ENCODE measurements around the gene LPP.
"Not testable (repeated sequence)": the region's sequence is repeated elsewhere in the genome, so short reads cannot be mapped to it uniquely, and the experiment has no call there.

Gene LPP

GRCh38 chr3:188583341-188584161, 429.6 kb downstream of the LPP start:
- DNase-seq (ENCODE audit: low read depth in 2 of 2): no peak

GRCh38 chr3:188584162-188584529, 430.2 kb downstream of the LPP start:
- DNase-seq (ENCODE audit: low read depth in 2 of 2): peak; percentile 36 to 54

- DNase-seq (ENCODE audit: low read depth in 2 of 2): no peak
Measured at GRCh38 chr3:188584958-188585689, 431.2 kb downstream of the LPP start.

GRCh38 chr3:188589071-188589470, 435.1 kb downstream of the LPP start:
- no peak for DNase-seq (ENCODE audit: low read depth in 2 of 2)

- DNase-seq (ENCODE audit: low read depth in 2 of 2): no peak
Measured at GRCh38 chr3:188589771-188590170, 435.8 kb downstream of the LPP start.

GRCh38 chr3:188590557-188590956, 436.6 kb downstream of the LPP start:
- DNase-seq (ENCODE audit: low read depth in 2 of 2): no peak

- peak; percentile 76 to 82 for DNase-seq (ENCODE audit: low read depth in 2 of 2)
Measured at GRCh38 chr3:188594139-188594538, 440.2 kb downstream of the LPP start.

- DNase-seq (ENCODE audit: low read depth in 2 of 2): peak; percentile 76 to 79
Measured at GRCh38 chr3:188595890-188596376, 442.0 kb downstream of the LPP start.

GRCh38 chr3:188598894-188599293, 444.9 kb downstream of the LPP start:
- no peak for DNase-seq (ENCODE audit: low read depth in 2 of 2)

- DNase-seq (ENCODE audit: low read depth in 2 of 2): no peak
Measured at GRCh38 chr3:188602111-188602510, 448.2 kb downstream of the LPP start.

GRCh38 chr3:188602620-188603019, 448.7 kb downstream of the LPP start:
- DNase-seq (ENCODE audit: low read depth in 2 of 2): no peak

- no peak for DNase-seq (ENCODE audit: low read depth in 2 of 2)
Measured at GRCh38 chr3:188604651-188605050, 450.7 kb downstream of the LPP start.

- peak; percentile 50 to 53 for DNase-seq (ENCODE audit: low read depth in 2 of 2)
Measured at GRCh38 chr3:188605231-188605630, 451.3 kb downstream of the LPP start.

- DNase-seq (ENCODE audit: low read depth in 2 of 2): no peak
Measured at GRCh38 chr3:188605905-188606304, 451.9 kb downstream of the LPP start.

GRCh38 chr3:188607805-188608315, 453.9 kb downstream of the LPP start:
- no peak for DNase-seq (ENCODE audit: low read depth in 2 of 2)

GRCh38 chr3:188608401-188608800, 454.4 kb downstream of the LPP start:
- DNase-seq (ENCODE audit: low read depth in 2 of 2): no peak

- not testable (repeated sequence) for DNase-seq (ENCODE audit: low read depth in 2 of 2)
Measured at GRCh38 chr3:188613721-188614120, 459.8 kb downstream of the LPP start.

- no peak for DNase-seq (ENCODE audit: low read depth in 2 of 2)
Measured at GRCh38 chr3:188617270-188617669, 463.3 kb downstream of the LPP start.

- DNase-seq (ENCODE audit: low read depth in 2 of 2): no peak
Measured at GRCh38 chr3:188617988-188618701, 464.2 kb downstream of the LPP start.

- DNase-seq (ENCODE audit: low read depth in 2 of 2): no peak
Measured at GRCh38 chr3:188620752-188621151, 466.8 kb downstream of the LPP start.

- DNase-seq (ENCODE audit: low read depth in 2 of 2): no peak
Measured at GRCh38 chr3:188624384-188624783, 470.4 kb downstream of the LPP start.

GRCh38 chr3:188624828-188625227, 470.9 kb downstream of the LPP start:
- no peak for DNase-seq (ENCODE audit: low read depth in 2 of 2)

All from fibroblast of skin of left biceps (primary cell).